ENCODE results near the gene NKTR. TPM values are rescaled to one million over a fixed set of nuclear protein-coding genes. Genes with fewer than 3 reads are reported as not detected.

Gene NKTR
- total and polyA plus RNA-seq, 9 donors: 26.2 to 114 (median 79.8) TPM

- TF ChIP-seq EP300 (IDR thresholded peaks at IDR 0.05) (no peak), CTCF (IDR thresholded peaks at IDR 0.05) (no peak), POLR2A (IDR thresholded peaks at IDR 0.05) (no peak)
- Histone ChIP-seq H3K4me3 (no peak overlapping the region), H3K4me1 (ENCODE audit: insufficient read depth) (no peaks in the 10 kb centered on the region), H3K36me3 (no peaks in the 10 kb centered on the region), H3K9me3 (no peaks in the 10 kb centered on the region), H3K27me3 (no peaks in the 10 kb centered on the region), H3K27ac (no peak overlapping the region)
- intact Hi-C loops (cut with DNase I): loop anchor here in 1 of 4 donors (10.0 kb wide), 1 partner anchor 156 kb away; no protein-coding TSS in a partner anchor
- WGBS, 3 donors: 76 to 84% (median 82%) methylated on average over 5 of the region's 5 CpGs
- DNase-seq: no peak
These were observed 11.9 kb upstream of the NKTR start for GRCh38 chr3:42588625-42589024.

GRCh38 chr3:42589382-42590109, 10.9 kb upstream of the NKTR start:
- H3K27me3 ChIP-seq: no peaks in the 10 kb centered on the region
- no peaks in the 10 kb centered on the region for H3K36me3 ChIP-seq
- no peaks in the 10 kb centered on the region for H3K4me1 ChIP-seq (ENCODE audit: insufficient read depth)
- TF ChIP-seq CTCF (IDR thresholded peaks at IDR 0.05) (no peak), POLR2A (IDR thresholded peaks at IDR 0.05) (no peak), EP300 (IDR thresholded peaks at IDR 0.05) (no peak)
- intact Hi-C loops (cut with DNase I): loop anchor here in 1 of 4 donors (10.0 kb wide), 1 partner anchor 155 kb away; no protein-coding TSS in a partner anchor
- peak in 1 of 5 donors; percentile 31 for DNase-seq
- H3K27ac ChIP-seq: no peak overlapping the region
- WGBS, 3 donors: 91 to 93% (median 93%) methylated on average over 20 of the region's 20 CpGs
- no peak overlapping the region for H3K4me3 ChIP-seq
- H3K9me3 ChIP-seq: no peaks in the 10 kb centered on the region

- Histone ChIP-seq H3K27me3 (no peaks in the 10 kb centered on the region), H3K4me1 (ENCODE audit: insufficient read depth) (no peaks in the 10 kb centered on the region), H3K27ac (peak overlapping the region; percentile 70 to 77), H3K9me3 (no peaks in the 10 kb centered on the region), H3K36me3 (no peaks in the 10 kb centered on the region), H3K4me3 (peak overlapping the region; percentile 93)
- intact Hi-C loops (cut with DNase I): no loop called here
- TF ChIP-seq EP300 (IDR thresholded peaks at IDR 0.05) (no peak), CTCF (IDR thresholded peaks at IDR 0.05) (no peak)
- WGBS, 3 donors: 4 to 7% (median 6%) methylated on average over 42 to 44 of the region's 44 CpGs
- DNase-seq: peak in 2 of 5 donors; percentile 34 to 47
These were observed 9.3 kb upstream of the NKTR start for GRCh38 chr3:42590989-42591756.

- no peak overlapping the region for H3K4me3 ChIP-seq
- TF ChIP-seq POLR2A (IDR thresholded peaks at IDR 0.05) (no peak), EP300 (IDR thresholded peaks at IDR 0.05) (no peak), CTCF (IDR thresholded peaks at IDR 0.05) (no peak)
- no peaks in the 10 kb centered on the region for H3K4me1 ChIP-seq (ENCODE audit: insufficient read depth)
- no peaks in the 10 kb centered on the region for H3K36me3 ChIP-seq
- no peaks in the 10 kb centered on the region for H3K27me3 ChIP-seq
- DNase-seq: no peak
- intact Hi-C loops (cut with DNase I): no loop called here
- WGBS, 3 donors: 73 to 86% (median 77%) methylated on average over 4 of the region's 4 CpGs
- no peaks in the 10 kb centered on the region for H3K9me3 ChIP-seq
- H3K27ac ChIP-seq: peak overlapping the region in 1 of 2 donors; percentile 77
These were observed 8.7 kb upstream of the NKTR start for GRCh38 chr3:42591811-42592210.
